Measurements from ENCODE around the gene ADGRV1.
A peak's percentile ranks its signal among the peaks of the same experiment; 100 is the strongest.

The ADGRV1 gene

GRCh38 chr5:91130759-91131158 is 572.2 kb downstream of the ADGRV1 start:
- H3K4me3 ChIP-seq (replicated peaks; ENCODE audit: low read depth, low read length): no peak overlapping the region
- no peak for DNase-seq (ENCODE audit: extremely low read depth, insufficient read length)
- H3K36me3 ChIP-seq (ENCODE audit: control insufficient read depth, insufficient read depth, low read length): no peaks in the 10 kb centered on the region
- no peaks in the 10 kb centered on the region for H3K27me3 ChIP-seq (replicated peaks; ENCODE audit: control insufficient read depth, insufficient read depth, low read length)
- TF ChIP-seq CTCF (IDR thresholded peaks at IDR 0.05; ENCODE audit: insufficient read depth, low read length, poor library complexity, severe bottlenecking): no peak

GRCh38 chr5:91132550-91132949 is 574.0 kb downstream of the ADGRV1 start:
- H3K27me3 ChIP-seq (replicated peaks; ENCODE audit: control insufficient read depth, insufficient read depth, low read length): no peaks in the 10 kb centered on the region
- TF ChIP-seq CTCF (IDR thresholded peaks at IDR 0.05; ENCODE audit: insufficient read depth, low read length, poor library complexity, severe bottlenecking): no peak
- no peak overlapping the region for H3K4me3 ChIP-seq (replicated peaks; ENCODE audit: low read depth, low read length)
- peak; percentile 8 for DNase-seq (ENCODE audit: extremely low read depth, insufficient read length)
- no peaks in the 10 kb centered on the region for H3K36me3 ChIP-seq (ENCODE audit: control insufficient read depth, insufficient read depth, low read length)

GRCh38 chr5:91133183-91133582 is 574.6 kb downstream of the ADGRV1 start:
- Histone ChIP-seq H3K27me3 (replicated peaks; ENCODE audit: control insufficient read depth, insufficient read depth, low read length) (no peaks in the 10 kb centered on the region), H3K4me3 (replicated peaks; ENCODE audit: low read depth, low read length) (no peak overlapping the region), H3K36me3 (ENCODE audit: control insufficient read depth, insufficient read depth, low read length) (no peaks in the 10 kb centered on the region)
- no peak for TF ChIP-seq CTCF (IDR thresholded peaks at IDR 0.05; ENCODE audit: insufficient read depth, low read length, poor library complexity, severe bottlenecking)
- no peak for DNase-seq (ENCODE audit: extremely low read depth, insufficient read length)

- H3K27me3 ChIP-seq (replicated peaks; ENCODE audit: control insufficient read depth, insufficient read depth, low read length): no peaks in the 10 kb centered on the region
- no peak for DNase-seq (ENCODE audit: extremely low read depth, insufficient read length)
- H3K4me3 ChIP-seq (replicated peaks; ENCODE audit: low read depth, low read length): no peak overlapping the region
- no peaks in the 10 kb centered on the region for H3K36me3 ChIP-seq (ENCODE audit: control insufficient read depth, insufficient read depth, low read length)
- TF ChIP-seq CTCF (IDR thresholded peaks at IDR 0.05; ENCODE audit: insufficient read depth, low read length, poor library complexity, severe bottlenecking): no peak
Measured at GRCh38 chr5:91135475-91136248, 577.1 kb downstream of the ADGRV1 start.

- Histone ChIP-seq H3K27me3 (replicated peaks; ENCODE audit: control insufficient read depth, insufficient read depth, low read length) (no peaks in the 10 kb centered on the region), H3K36me3 (ENCODE audit: control insufficient read depth, insufficient read depth, low read length) (no peaks in the 10 kb centered on the region), H3K4me3 (replicated peaks; ENCODE audit: low read depth, low read length) (no peak overlapping the region)
- TF ChIP-seq CTCF (IDR thresholded peaks at IDR 0.05; ENCODE audit: insufficient read depth, low read length, poor library complexity, severe bottlenecking): no peak
- DNase-seq (ENCODE audit: extremely low read depth, insufficient read length): no peak
Measured at GRCh38 chr5:91136271-91136670, 577.7 kb downstream of the ADGRV1 start.

Measured in GM06990 (cell line).